GM12874 (cell line): ENCODE results near the gene LRRC55.

Experiments used
- TF ChIP-seq, protein P1 (sequence below): IDR thresholded peaks from 2 replicates; pipeline ENCODE4 v1.5.1; 2011; ENCODE audit warnings: low read depth, mild to moderate bottlenecking, control low read depth, low read length, moderate library complexity; ENCODE audit not compliant: insufficient read depth

The LRRC55 gene

DNA sequence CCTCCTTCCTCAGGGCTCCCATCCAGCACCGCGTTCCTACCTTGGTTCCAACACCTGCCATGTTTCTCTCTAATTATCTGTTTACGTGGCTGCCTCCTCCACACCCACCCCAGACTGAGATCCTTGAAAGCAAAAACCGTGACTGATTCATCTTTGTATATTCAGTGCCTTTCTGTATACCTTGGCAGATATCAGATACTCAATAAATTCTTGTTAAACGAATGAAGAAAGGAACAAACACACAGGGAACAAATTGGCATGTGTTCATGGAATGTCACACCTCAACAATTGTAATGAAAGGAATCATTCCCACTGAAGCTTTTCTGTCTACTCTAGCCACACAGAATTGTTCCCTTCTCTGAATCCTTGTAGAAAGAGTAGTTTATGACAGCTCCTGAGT lies 20.4 kb upstream of the LRRC55 start:
- TF ChIP-seq, protein P1, sequence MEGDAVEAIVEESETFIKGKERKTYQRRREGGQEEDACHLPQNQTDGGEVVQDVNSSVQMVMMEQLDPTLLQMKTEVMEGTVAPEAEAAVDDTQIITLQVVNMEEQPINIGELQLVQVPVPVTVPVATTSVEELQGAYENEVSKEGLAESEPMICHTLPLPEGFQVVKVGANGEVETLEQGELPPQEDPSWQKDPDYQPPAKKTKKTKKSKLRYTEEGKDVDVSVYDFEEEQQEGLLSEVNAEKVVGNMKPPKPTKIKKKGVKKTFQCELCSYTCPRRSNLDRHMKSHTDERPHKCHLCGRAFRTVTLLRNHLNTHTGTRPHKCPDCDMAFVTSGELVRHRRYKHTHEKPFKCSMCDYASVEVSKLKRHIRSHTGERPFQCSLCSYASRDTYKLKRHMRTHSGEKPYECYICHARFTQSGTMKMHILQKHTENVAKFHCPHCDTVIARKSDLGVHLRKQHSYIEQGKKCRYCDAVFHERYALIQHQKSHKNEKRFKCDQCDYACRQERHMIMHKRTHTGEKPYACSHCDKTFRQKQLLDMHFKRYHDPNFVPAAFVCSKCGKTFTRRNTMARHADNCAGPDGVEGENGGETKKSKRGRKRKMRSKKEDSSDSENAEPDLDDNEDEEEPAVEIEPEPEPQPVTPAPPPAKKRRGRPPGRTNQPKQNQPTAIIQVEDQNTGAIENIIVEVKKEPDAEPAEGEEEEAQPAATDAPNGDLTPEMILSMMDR = no peak

DNA sequence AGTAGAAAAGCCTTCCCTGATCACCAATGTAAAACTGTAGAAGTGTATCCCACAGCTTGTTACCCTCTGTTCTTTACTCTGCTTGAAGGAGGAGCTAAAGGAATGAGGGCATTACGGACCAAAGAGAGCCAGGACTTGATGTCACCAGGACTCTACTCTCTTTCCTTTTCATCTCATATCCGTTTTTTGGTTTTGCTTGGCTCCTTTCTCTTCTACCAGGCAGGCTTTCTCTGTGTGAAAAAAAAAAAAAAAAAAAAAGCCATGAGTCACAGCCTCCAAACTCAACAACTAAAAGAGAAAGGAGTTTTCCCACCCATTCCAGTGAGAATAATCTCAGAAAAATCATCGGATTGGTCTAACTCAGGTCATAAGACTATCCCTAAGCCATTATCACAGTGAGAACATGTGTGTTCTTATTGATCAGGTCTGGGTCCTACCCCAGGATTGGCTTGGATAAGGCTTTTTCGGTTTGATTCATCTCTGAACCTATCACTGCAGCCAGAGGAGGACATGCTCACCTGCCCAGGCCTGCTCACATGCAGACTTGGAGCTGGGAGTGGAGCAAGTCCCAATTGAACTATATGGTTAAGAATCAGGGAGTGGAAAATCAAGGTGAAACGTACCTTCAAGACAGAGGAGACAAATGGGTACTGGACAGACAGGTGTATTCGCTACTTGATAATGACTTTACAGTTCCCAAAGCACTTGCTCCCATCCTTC lies 19.4 kb upstream of the LRRC55 start:
- TF ChIP-seq, protein P1 = no peak

DNA sequence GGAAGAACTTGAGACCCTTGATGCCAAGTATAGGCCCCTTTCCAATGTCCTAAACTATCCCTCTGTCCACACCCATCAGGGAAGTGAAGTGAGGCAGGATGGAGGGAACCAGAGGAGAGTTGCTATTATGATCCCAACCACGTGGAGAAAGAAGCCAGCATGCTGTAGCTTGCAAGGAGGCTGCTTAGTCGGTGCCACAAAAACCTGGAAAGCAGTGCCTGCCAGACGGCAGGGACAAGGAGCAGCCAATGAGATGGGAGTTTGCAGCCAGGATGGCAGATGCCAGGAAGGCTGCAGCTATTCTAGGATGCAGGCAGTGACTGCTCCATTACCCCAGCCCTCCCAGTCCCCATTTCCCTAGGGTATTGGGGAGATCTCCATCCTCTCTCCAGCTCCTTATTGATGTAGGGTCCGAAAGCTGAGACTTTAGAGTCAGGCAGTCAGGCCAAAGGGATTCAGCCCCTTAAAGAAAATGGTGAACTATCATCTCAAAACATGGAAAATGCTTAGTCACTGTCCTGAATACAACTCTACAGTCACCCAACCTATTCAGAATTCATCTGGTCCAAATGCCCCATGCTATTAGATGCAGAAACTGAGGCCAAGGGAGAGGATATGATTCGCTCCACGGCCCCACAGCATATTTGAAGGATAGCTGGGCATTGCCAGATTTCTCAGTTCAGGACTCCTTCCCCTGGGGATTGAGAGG lies 18.4 kb upstream of the LRRC55 start:
- TF ChIP-seq, protein P1 = no peak

DNA sequence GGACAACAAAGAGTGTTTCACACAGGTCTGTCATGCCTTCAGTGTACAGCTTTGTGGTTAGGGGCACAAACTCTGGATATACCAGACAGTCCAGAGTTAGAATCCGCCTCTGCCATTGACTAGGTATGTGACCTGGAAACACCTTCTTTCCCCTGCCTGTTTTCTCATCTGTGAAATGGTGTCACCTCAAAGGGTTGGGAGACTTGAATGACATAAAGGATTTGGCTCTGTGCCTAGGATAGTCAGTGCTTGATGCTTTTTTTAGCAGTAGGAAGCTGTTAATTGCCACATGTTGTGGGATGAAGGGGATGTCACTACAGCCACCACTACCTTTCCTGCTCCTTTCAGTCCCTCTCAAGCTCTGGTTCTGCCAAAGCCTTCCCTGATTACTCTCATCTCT lies 17.4 kb upstream of the LRRC55 start:
- TF ChIP-seq, protein P1 = no peak

DNA sequence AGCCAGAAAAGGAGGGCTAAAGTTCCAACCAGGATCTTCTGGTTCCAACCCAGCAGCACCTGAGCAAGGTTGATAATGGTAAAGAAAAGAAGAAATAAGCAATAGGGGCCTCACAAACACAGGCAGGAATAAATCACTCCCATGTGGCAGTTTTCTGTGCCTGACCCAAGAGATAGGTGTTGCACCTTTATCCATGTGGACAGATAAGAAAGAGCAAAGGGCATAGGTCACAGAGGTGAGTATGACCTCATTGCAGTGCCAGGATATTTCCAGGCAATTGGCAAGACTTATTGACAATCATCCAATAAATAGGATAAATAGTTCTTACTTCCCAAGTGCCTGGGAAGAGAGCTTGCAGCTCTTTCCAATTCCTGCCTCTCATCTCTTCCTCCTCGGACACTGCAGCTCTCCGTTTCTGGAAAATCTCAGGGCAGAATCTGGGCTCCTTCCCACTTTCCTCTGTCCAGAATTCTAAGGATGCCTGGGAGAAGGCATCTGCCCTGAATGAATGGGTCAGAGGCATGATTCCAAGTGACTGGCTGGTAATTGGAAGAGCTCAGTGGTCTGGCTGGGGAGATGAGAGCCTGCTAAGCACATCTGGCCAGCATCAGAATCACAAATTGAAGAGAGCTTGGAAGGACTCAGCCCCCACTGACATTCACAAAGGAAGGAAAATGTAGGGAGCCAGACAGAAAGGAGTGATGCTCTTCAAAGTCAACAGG lies 14.5 kb upstream of the LRRC55 start:
- TF ChIP-seq, protein P1 = no peak

DNA sequence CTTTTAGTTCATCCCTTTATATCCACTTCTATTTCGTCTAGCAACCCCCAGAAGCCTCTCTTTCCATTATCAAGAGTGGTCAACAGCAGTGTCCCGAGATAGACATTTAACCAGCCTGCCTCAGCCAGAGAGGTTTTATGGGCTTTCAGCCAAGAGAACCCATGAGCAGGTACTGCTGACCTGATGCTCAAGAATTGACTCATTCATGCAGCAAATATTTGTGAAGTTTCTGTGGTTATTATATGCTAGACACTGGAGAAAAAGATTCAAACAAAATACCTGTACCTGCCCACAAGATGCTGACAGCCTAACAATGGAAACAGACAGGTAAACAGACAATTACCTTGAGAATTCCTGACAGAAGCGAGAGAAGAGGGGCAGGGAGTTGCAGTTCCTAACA lies 9.7 kb upstream of the LRRC55 start:
- TF ChIP-seq, protein P1 = no peak

DNA sequence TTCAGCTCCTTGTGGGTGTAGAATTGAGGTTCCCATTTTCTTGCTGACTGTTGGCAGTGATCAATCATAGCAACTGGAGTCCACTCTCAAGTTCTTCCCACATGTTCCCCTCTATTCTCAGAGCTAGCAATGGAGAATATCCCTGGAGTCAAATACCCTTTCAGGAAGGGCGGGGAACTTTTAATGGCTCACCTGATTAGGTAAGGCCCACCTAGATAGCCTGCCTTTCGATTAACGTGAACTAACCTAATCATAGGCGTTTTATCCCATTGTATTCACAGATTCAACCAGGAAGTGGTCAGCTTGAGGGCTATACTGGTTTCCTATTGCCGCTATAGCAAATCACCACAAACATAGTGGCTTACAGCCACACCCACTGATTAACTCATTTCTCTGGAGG lies 7.1 kb upstream of the LRRC55 start:
- TF ChIP-seq, protein P1 = no peak
